Lung microvascular endothelial cell (primary cell): ENCODE results near the gene NUP210. TPM values are rescaled to one million over a fixed set of nuclear protein-coding genes. Genes with fewer than 3 reads are reported as not detected.
"Not testable (repeated sequence)": the region's sequence is repeated elsewhere in the genome, so short reads cannot be mapped to it uniquely, and the experiment has no call there.

Source experiments
- DNase-seq, 2 donors: peaks; one replicate each; pipeline versions ENCODE4 v3.0.0 to v3.0.0-alpha.2; 2010; ENCODE audit warnings: low read depth in 2 of 2
- total RNA-seq: library from RNA; depleted of rRNA; stranded (reverse); fragments of >200 nt; gene quantifications from 2 replicates; pipeline ENCODE4 v1.2.1, GENCODE V29; 2014

NUP210 gene
- total RNA-seq, 1 donor from 2014 or later, result 0.20 TPM

DNA sequence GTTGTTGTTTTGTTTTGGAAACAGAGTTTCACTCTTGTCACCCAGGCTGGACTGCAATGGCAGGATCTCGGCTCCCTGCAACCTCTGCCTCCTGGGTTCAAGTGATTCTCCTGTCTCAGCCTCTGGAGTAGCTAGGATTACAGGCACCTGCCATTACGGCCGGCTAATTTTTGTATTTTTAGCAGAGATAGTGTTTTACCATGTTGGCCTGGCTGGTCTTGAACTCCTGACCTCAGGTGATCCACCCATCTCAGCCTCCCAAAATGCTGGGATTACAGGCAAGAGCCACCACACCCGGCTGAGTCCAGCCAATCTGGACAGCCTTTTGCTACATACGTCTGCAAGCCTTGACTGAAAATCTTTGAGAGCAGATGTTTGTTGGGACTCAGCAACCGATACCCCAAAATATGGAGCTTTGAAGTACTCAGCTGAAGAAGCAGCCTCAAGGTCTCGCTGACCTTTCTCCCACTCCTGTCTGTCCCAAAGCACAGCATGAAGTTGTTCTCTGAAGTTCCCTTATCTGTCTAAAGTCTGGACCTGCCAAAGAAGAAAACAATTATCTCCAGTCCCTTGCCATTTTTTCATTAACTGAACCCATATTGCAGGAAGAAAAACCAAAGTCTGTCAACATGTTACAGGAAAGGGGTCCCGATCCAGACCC, 9.6 kb upstream of the NUP210 start:
- DNase-seq, result no peak

DNA sequence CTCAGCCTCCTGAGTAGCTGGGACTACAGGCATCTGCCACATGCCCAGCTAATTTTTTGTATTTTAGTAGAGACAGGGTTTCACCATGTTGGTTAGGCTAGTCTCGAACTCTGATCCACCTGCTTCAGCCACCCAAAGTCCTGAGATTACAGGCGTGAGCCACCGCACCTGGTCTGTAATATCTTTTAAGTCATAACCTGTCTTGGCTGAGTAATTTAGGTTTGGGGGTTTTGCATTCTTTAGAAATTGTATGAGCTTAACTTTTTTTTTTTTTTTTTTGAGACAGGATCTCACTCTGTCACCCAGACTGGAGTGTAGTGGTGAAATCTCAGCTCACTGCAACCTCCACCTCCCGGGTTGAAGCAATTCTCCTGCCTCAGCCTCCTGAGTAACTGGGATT, 8.6 kb upstream of the NUP210 start:
- DNase-seq, result not testable (repeated sequence)

DNA sequence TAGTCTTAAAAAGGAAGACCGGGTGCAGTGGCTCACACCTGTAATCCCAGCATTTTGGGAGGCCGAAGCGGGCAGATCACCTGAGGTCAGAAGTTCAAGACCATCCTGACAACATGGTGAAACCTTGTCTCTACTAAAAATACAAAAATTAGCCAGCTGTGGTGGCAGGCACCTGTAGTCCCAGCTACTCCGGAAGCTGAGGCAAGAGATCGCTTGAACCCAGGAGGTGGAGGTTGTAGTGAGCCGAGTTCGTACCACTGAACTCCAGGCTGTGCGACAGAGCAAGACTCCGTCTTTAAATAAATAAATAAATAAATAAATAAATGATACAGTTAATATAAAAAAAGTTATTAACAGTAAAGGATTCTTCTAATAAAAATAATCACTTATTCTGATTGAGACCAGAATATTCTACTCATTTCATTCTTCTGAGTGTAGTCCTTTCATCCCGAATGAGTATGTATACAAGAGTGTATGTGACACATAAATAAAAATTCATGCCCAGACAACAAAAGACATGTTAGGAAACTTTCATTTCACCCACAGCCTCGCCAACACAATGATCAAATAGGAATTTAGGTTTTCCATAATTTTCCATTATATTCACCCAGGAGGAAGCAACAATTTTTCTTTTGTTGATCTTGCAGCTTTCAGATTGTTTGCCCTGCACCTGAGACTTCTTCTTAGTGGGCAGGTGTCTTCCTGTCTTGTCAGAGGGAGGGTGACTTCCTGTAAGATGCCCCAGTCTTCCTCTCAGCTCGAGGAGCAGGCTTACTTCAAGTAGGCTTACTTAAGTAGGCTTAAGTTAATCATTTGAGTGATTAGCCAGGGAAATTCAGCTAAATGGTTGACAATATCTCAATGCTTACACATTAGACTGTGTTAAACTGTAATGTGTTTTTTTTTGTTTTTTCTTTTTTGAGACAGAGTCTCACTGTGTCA, 7.8 kb upstream of the NUP210 start:
- DNase-seq, result no peak

DNA sequence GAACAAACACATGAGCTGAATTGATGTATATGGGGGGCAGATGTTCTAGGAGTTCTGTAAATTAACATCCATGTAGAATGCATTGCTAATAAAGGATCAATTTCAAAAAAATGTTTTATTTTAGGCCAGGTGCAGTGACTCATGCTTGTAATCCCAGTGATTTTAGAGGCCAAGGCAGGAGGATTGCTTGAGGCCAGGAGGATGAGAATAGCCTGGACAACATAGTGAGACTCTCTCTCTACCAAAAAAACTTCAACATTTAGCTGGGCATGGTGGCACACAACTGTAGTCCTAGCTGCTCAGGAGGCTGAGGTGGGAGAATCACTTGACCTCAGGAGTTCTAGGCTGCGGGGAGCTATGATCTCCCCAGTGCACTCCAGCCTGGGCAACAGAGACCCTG, 6.5 kb upstream of the NUP210 start:
- DNase-seq, result no peak

DNA sequence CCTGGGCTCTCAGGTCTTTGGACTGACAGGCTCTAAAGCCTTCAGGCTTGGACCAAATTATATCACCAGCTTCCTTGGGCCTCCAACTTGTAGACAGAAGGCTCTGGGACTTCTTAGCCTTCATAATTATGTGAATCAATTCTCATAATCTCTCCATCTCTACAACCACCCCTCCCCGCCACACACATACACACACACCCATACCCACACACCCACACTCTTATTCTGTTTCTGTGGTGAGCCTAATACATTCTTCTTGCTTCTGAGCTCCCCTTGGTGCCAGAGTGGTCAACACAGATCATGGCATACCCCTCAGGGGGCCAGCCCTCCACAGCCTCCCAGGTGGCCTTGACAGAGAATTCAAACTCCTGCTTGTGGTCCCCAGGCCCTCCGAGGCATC, 5.6 kb upstream of the NUP210 start:
- no peak for DNase-seq

DNA sequence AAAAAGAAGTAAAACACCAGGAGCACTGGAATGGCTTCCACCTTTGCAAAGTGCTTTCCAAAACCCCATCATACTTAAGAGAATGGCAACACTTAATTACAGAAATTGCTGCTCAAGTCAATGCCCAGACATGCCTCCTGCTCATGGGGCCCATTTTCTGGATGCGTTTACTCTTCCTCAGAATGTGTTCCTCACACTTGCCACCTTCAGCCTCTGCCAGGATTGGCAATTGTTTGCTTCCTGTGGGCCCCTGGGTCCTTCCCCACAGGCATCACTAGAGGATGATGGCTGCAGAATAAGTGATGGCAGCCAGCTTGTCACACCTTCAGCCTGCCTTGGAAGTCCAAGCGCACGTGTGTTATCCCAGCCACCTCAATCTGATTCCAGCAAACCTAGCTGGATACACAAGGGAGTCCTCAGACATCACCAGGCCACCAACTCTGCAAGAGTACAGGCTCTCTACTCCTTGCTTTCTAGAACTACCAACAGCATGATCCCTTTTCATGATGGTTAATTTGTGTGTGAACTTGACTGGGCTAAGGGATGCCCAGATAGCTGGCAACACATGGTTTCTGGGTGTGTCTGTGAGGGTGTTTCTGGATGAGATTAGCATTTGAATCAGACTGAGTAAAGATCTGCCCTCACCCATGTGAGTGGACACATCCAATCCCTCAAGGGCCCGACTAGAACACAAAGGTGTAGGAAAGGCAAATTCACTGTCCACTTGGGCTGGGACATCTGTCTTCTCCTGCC, 4.9 kb upstream of the NUP210 start:
- no peak for DNase-seq

DNA sequence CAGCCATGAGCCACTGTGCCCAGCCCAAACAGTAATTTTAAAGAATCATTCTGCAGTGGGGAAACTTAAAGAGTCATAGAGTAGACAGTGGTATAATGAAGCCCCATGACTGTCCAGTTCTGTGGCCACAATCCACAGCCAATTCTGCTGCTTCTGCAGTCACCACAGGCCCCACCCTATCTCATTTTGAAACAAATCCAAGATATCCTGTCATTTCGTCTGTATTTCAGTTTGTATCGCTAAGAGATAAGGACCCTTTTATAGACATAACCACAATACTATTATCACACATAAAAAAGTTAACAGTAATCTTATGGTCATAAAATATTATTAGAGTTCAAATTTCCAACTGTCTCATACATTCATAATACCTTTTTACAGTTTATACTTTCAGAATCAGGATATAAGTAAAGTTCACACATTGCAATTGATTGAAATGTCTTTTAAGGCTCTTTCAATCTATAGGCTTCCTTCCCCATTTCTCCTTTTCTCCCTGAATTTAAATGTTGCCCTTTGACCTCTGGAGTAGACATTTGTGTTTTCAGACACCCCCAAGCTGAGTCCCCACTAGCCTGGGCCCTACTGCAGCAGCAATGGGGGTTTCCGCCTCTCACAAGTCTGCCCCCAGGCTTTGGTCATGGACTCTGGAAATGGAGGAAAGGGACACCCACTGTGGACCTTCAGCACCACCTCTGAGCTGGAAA, 4.2 kb upstream of the NUP210 start:
- DNase-seq, result no peak

DNA sequence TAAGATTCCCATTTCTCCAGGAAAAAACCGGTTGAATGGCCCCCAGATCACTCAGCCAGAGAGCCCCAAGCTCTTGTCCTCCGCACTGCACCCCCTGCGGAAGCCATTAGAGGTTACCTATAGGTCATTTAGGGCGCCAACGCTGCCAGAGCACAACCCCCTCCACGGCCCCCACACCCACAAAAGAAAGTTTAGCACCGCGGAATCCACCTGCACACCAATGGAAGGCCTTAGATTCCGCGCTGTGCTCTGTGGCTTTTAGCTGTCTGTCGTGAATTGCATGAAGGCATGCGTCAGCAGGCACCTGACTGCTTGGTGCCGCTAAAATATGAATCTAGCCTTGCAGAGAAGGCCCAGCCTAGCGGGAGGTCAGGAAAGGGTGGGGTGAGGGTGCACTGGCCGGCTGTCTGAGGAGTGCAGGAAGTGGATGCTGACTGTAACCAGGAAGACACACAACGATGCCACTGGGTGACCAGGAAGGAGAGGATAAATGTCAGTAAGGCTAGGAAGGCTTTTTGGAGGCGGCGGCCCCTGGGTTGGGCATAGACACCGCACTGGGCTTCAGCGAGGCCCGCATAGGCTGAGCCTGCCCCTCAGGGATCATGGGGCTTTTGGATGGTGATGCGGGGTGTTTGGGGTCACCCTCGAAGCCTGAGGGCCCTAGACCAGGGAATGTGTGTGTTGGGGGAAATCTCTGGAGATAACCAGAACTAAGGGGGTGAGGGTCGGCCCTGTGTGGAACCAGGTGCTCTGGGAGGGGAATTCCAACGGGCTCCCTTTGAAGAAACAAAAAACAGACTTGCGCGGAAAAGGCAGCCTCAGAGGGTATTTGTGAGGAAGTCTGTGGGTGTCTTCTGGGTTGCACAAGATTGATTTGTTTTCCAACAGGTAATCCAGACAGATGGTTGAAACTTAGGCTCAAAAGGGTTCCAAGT, 976 bp upstream of the NUP210 start:
- DNase-seq, result peak in 1 of 2 donors; percentile 7

DNA sequence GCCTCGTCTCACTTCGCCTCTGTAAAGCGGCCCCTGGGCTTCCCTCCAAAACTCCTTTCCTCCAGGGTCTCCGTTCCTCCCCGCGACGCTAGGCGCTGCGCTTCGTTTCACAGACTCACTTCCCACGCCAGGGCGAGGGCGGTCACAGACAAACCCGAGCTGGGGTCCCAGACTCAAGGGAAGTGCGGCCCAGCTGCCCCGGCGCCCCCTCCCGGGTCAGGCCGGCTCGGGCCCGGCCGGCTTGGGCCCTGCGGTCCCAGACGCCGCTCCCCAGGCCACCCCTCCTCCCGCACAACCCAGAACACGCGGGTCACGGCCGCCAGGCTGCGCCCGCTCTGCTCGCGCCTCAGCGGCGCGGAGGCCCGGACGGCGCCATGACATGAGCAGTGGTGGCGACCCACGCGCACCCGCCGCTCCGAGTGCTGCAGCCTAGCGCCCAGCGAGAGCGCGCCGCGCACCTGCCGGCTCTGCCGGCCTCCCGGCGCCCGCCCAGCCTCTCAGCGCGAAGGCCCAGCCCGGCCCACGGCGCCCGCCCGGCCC, 547 bp downstream of the NUP210 start:
- DNase-seq, result peak in 1 of 2 donors; percentile 42

DNA sequence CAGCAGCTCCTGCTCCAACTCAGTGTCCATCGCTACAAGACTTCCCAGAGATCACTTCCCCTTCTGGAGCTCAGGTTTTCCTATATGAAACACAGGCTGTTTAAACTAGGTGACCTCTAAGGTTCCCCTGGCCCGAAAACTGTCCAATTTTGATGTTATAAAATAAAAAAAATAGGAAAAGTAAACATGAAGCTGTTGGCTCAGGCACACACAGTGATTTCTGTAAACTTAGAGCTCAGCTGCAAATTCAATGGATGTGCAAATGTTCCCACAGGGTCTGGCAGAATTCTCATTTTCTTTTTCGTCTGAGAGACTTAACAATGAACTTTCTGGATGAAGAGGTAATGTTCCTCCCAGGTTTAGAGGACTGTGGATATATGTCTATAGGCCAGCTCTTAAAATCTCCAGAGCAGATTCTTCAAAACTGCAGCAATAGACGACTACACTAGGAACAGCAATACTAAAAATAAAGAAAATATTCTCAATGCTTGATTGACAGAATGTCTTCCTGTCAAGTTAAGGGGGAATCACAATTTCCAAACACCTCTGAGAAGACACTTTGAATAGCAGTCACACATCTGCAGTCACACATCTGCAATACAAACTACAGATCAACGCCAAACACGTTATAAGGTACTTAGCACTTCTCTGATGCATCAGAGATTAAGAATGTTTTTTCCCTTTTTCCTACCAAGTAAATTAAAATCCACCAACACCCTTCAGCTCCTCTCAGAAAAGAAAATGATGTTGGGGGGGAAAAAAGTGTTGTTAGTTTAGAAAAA, 2.8 kb downstream of the NUP210 start:
- DNase-seq, result no peak

DNA sequence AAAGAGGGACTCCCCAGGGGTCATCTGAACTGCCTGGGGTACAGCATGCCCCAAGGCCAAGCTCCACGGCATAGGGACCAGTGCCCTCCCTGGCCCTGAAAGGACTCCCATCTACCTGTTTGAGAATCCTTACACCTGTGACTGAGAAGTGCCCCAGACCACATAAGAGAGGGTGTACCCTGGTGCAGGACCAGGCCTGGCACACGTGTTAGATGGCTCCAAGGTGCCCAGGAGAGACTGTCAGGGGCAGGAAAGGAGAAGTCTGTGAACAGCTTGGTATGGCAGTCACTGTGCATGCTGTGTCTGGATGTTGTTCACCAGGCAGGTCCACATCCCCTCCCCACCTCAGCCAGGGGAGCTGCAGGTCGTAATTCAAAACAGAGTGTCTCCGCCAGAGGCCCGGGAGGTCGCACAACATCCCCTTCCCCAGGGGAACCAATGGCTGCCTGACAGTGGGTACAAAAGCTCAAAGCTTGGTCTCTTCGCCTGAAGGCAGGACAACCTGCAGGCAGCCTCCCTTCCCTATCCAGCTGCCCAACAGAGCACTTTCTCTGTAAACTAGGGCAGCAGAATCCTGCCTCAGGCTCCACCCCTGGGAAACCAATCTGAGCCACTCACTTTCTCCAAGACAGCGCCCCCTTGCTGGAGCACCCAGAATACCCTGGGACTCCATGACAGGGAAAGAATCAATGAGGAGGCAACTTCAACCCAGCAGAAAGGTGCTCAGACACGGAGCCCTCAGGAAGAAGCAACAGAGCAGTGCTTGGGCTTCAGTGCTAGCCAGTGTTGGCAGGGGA, 3.9 kb downstream of the NUP210 start:
- no peak for DNase-seq

DNA sequence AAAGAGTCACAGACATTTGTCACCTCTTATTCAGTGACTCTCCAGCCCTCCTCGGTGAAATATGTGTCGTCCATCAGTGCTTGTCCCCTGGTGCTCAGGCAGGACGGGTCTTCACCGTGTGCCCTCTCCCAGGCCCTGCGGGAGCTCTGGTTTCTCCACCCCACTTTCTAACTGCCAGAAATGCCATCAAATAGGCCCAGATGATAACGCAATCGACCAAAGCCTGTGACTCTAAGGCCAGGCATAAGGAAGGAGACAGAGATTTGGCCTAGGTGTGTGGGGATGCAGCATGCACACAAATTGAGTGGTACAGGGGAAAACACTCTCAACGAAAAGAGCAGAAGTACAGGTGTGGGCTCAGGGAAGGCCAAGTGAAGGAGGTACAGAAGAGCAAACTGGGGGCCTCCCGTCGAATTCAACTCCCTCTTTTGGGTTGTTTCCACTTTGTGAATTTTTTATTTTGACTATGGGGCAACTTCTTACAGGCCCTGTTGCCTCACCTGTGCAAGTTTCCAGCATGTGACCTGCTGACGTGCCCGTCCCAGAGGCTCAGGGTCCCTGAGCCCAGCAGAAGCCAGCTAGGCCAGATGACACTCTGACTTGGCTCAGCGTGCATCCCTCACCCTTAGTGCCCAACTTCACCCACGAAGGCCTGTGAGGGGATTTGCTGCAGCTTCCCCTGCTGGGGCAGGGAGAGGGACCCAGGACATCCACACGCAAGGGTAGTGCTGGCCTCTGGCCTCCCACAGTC, 4.7 kb downstream of the NUP210 start:
- no peak for DNase-seq

DNA sequence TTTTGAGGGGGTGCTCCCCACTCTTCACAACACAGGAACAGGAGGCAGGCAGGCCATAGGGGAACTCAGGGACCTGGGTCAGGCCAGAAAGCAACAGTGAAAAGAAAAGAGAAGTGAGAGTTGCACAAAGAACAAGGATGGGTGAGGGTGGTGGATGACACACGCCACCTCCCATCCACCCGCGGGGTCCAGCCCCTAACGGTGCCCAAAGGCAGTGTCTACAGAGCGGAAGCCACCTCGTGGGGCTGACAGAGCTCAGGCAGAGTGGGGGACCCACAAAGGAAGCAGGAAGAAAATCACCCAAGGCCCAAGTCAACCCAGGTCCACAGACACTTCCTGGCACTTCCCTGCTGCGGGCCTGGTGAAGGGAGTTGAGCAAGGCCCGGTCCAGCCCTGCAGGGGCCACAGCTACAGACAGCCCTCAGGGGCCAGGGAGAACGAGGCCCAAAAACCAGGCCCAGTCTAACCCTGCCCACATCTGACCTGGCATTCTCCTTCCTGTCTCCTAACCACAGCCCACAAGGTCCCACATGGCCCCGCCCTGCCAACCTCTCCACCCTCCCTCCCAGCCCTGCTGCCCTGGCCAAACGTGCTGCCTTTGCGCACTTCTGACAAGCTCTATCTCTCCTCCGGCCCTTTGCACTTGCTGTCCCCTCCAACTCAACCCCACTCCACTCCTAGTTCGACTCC, 5.9 kb downstream of the NUP210 start:
- DNase-seq, result no peak

DNA sequence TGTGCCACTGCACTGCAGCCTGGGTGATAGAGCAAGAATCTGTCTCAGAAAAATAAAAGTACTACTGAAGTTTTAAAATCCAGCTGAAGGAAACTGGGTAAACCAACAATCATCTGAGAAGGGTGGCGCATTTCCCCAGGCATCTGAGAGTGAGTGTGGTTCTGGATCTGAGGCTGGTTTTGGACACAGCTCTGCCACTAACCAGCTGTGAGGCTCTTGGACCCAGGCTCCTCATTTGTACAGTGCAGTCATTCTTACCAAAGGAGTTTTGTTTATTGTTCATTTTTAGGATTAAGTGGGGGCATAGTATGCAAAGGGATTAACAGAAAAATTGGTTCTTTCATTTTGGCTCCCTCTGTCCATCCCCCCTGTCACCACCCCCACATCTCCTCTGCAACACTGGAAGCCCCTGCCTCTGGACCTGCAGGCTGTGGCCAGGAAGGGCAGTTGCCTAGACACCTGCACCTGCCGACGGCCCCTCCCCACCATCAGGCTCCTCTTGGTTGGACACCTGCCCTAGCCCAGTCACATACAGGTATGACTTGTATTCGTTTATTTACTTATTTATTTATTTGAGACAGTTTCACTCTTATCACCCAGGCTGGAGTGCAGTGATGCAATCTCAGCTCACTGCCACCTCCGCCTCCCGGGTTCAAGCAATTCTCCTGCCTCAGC, 8.8 kb downstream of the NUP210 start:
- no peak for DNase-seq

DNA sequence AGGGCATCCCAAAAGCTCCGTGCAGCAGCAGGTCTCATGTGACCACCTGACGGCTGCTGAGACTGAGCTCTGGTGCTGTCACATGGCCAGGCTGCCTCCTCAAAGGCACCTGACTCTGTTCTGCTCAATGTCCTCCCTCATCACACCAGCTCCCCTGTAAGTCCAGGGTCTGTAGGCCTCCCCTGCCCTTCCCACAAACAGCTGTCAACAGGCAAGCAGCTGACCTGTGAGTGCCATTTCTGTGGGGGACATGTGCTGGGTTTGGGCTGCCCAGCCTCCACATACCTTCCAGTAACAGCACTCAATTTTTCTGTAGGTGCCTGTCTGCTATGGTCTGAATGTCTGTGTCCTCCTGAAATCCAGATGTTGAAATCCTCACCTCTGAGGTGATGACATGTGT, 11.2 kb downstream of the NUP210 start:
- DNase-seq, result no peak

DNA sequence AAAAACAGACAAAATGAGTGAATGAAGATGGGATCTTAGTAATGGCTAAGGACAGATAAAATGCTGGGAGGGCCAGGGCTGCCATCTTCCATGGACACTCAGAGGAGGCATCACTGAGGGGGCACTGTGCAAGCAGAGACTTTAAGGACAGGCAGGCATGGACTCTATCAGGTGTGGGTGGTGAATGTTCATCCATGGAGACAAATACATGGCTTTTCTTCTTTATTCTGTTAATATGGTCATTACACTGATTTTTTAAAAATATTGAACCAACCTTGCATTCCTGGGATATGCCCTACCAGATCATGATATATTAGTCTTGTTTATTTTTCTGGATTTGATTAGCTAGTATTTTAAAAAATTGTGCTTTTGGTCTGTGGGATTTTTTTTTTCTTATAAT, 12.2 kb downstream of the NUP210 start:
- no peak for DNase-seq

DNA sequence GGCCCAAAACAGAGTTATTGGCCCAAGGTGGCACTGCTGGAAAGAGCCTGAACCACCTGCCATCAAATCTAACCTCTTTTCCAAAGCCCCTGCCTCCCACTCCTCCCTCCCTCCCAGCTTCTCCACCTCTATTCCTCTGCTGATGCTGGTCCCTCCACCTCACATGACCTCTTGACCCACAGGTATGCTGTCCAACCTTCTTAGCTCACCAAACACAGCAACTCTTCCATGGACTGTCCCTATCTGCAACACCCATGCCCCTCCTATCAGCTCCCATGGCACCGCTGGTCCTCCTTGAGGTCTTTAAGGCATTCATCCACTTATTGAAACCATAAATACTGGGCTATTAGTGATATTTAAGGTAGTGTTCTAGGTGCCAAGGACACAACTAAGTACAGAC, 12.6 kb downstream of the NUP210 start:
- DNase-seq, result no peak
